ENCODE results near the gene TNFAIP3. TPM values are rescaled to one million over a fixed set of nuclear protein-coding genes. Genes with fewer than 3 reads are reported as not detected.

TNFAIP3 gene
- total RNA-seq, 1 donor from 2014 or later, result 45.9 TPM

DNA sequence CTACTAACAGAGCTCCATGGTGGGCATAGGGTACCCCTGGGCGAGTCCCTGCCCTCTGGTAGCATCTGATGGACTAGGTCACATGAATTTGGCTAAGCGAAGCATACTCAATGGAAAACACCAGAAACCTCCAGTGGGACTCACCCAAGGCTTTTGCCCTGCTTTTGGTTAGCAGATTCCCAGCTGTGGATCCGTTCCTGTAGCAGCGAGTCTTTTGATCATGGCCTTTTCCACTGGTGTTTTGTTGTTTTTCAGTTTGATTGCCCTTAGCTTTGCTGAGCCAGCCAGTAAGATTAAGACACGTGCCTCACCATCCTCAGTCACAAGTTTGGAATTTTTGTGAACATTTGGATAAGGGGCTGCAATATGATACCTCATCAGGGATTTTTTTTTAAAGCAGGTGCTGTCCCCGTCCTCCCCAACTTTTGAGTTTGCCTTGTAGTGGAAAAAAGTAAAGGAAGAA lies 8.0 kb downstream of the TNFAIP3 start:
- Histone ChIP-seq H3K9me3 (no peaks in the 10 kb centered on the region), H3K27ac (no peak overlapping the region), H3K27me3 (no peaks in the 10 kb centered on the region), H3K4me1 (peaks cover 54% of the 10 kb centered on the region), H3K4me3 (no peak overlapping the region), H3K36me3 (peaks cover 65% of the 10 kb centered on the region)
- DNase-seq (no peak), ATAC-seq (no peak)
- intact Hi-C loops (cut with DNase I), result no loop called here
- TF ChIP-seq CTCF (IDR thresholded peaks at IDR 0.05), result no peak

- H3K4me1 ChIP-seq, result peaks cover 49% of the 10 kb centered on the region
- no peak overlapping the region for H3K27ac ChIP-seq
- intact Hi-C loops (cut with DNase I), result no loop called here
Measured at GRCh38 chr6:137875606-137876005, 8.5 kb downstream of the TNFAIP3 start.

DNA sequence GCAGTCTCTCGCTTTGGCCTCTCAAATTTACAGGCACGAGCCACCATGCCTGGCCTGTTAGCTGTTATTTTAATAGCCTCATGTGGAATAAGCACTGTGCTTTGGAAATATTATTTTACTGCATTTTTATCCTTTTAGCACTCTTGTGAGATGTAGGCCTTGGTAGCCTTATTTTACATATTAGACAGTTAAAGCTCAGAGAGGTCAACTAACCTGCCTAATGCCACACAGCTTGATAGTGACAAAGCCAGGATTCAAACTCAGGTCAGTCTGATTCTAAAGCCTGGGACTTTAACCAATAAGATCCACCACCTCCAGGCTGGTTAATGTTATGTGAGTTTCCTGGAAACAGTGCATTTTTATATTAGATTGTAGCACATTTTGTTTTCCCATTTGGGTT lies 9.5 kb downstream of the TNFAIP3 start:
- H3K27me3 ChIP-seq, result no peaks in the 10 kb centered on the region
- H3K27ac ChIP-seq, result no peak overlapping the region
- intact Hi-C loops (cut with DNase I), result no loop called here
- peaks cover 42% of the 10 kb centered on the region for H3K4me1 ChIP-seq
- no peaks in the 10 kb centered on the region for H3K9me3 ChIP-seq
- ATAC-seq (no peak), DNase-seq (no peak)
- peaks cover 77% of the 10 kb centered on the region for H3K36me3 ChIP-seq
- TF ChIP-seq CTCF (IDR thresholded peaks at IDR 0.05), result no peak
- H3K4me3 ChIP-seq, result no peak overlapping the region

More at GRCh38 chr6:137875606-137876005, 8.5 kb downstream of the TNFAIP3 start:
- Histone ChIP-seq H3K9me3 (no peaks in the 10 kb centered on the region), H3K4me3 (no peak overlapping the region), H3K27me3 (no peaks in the 10 kb centered on the region), H3K36me3 (peaks cover 70% of the 10 kb centered on the region)
- ATAC-seq, result no peak
- no peak for TF ChIP-seq CTCF (IDR thresholded peaks at IDR 0.05)
- DNase-seq, result no peak

DNA sequence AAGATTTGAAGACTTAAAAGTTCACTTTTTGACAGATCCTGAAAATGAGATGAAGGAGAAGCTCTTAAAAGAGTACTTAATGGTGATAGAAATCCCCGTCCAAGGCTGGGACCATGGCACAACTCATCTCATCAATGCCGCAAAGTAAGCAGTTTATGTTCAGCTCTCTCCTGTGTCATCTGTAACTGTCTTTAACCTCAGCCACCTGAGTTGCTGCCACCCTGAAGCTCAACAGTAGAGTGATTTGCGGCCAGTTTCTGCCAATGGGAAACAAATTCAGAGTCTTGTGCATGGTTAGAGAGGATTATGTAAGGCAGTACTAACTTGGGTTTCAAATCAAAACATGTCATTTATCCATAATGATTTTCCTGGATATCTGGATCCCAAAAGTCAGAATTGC lies 10.1 kb downstream of the TNFAIP3 start:
- intact Hi-C loops (cut with DNase I), result no loop called here

GRCh38 chr6:137877606-137878005 lies 10.5 kb downstream of the TNFAIP3 start:
- Histone ChIP-seq H3K4me1 (peaks cover 31% of the 10 kb centered on the region), H3K9me3 (no peaks in the 10 kb centered on the region), H3K27ac (no peak overlapping the region), H3K27me3 (no peaks in the 10 kb centered on the region), H3K4me3 (no peak overlapping the region), H3K36me3 (peaks cover 82% of the 10 kb centered on the region)
- TF ChIP-seq CTCF (IDR thresholded peaks at IDR 0.05), result no peak
- ATAC-seq (no peak), DNase-seq (no peak)
- intact Hi-C loops (cut with DNase I), result no loop called here

More for the DNA sequence above, 10.1 kb downstream of the TNFAIP3 start:
- Histone ChIP-seq H3K4me3 (no peak overlapping the region), H3K4me1 (peaks cover 36% of the 10 kb centered on the region), H3K36me3 (peaks cover 77% of the 10 kb centered on the region), H3K27me3 (no peaks in the 10 kb centered on the region), H3K27ac (no peak overlapping the region), H3K9me3 (no peaks in the 10 kb centered on the region)
- ATAC-seq (no peak), DNase-seq (no peak)
- no peak for TF ChIP-seq CTCF (IDR thresholded peaks at IDR 0.05)

DNA sequence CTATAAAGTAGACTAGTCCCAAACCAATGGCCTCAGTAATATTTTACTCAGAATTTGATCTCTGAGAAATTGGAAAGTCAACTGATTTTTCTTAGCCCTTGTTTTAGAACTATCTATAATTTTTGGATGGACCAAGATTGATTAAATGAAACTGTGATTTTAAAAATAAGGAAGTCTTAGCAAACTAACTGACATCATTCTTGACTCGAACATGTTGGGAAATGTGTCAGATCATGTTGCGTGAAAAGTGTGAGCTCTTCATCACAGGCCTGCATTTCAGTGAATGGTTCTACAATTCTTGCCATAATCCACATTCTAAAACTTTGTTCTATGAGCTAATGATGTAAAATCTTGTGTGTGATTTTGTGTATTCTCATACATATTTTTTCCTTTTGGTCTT lies 11.0 kb downstream of the TNFAIP3 start:
- intact Hi-C loops (cut with DNase I), result no loop called here
- no peak for TF ChIP-seq CTCF (IDR thresholded peaks at IDR 0.05)

More for the DNA sequence above, 11.0 kb downstream of the TNFAIP3 start:
- H3K4me1 ChIP-seq, result peaks cover 27% of the 10 kb centered on the region
- H3K27ac ChIP-seq, result no peak overlapping the region
- DNase-seq (no peak), ATAC-seq (no peak)
- no peak overlapping the region for H3K4me3 ChIP-seq
- peaks cover 85% of the 10 kb centered on the region for H3K36me3 ChIP-seq
- H3K9me3 ChIP-seq, result no peaks in the 10 kb centered on the region
- no peaks in the 10 kb centered on the region for H3K27me3 ChIP-seq

Data from upper lobe of right lung (tissue), 1 donor.